ENCODE data around the gene HOXC12. TPM values are rescaled to one million over a fixed set of nuclear protein-coding genes. Genes with fewer than 3 reads are reported as not detected.
A peak's percentile ranks its signal among the peaks of the same experiment; 100 is the strongest.

Gene HOXC12
- total RNA-seq, 1 donor: under 0.01 TPM

DNA sequence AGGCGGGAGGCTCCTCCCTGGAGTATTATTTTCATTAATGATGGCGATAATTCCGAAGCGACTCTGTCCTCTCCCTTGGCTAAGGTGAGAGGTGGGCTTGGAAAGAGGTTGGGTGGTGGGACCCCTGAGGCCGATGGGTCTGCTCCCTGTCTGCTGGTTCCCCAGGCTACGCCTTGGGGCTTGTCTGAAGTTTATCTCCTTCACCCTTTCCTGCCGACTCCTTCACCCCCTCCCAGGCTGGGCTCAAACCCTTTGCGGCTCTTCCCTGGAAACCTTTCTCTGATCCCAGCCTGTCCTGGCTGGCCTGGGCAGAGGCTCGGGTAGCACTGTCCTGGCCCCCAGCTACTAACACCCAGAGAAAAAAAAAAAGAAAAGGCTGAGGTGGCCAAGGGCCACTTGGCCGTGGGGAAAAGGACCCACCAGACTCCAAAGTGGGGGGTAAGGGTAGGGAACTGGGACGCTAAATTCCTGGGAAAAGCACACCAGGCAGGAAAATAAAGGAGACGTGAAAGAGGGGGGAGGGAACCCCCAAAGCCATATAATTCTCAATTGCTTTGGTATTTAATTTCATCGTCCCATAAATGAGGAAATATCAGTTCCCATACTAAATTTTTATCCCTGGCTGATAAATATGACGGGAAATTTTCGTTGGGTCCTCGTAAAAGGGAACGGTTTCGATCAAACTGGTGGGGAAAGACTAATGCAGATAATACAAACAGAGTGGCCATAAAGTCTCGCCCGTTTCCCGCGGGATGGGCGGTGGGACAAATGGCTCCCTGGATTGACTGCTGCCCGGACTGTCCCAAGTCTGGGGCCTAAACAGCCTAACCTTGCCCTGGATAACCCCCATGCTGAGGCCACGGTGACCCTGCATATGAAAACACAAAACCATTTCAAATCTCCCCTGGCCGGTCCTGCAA lies 28.2 kb downstream of the HOXC12 start:
- TF ChIP-seq, protein P1, sequence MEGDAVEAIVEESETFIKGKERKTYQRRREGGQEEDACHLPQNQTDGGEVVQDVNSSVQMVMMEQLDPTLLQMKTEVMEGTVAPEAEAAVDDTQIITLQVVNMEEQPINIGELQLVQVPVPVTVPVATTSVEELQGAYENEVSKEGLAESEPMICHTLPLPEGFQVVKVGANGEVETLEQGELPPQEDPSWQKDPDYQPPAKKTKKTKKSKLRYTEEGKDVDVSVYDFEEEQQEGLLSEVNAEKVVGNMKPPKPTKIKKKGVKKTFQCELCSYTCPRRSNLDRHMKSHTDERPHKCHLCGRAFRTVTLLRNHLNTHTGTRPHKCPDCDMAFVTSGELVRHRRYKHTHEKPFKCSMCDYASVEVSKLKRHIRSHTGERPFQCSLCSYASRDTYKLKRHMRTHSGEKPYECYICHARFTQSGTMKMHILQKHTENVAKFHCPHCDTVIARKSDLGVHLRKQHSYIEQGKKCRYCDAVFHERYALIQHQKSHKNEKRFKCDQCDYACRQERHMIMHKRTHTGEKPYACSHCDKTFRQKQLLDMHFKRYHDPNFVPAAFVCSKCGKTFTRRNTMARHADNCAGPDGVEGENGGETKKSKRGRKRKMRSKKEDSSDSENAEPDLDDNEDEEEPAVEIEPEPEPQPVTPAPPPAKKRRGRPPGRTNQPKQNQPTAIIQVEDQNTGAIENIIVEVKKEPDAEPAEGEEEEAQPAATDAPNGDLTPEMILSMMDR (IDR thresholded peaks at IDR 0.05; ENCODE audit: insufficient read depth, low read depth, low read length): no peak
- H3K4me3 ChIP-seq (ENCODE audit: low read depth, low read length): peak overlapping the region; percentile 12

GRCh38 chr12:53983568-53983949 lies 28.9 kb downstream of the HOXC12 start:
- H3K4me3 ChIP-seq (ENCODE audit: low read depth, low read length): peak overlapping the region; percentile 12
- TF ChIP-seq, protein P1 (IDR thresholded peaks at IDR 0.05; ENCODE audit: insufficient read depth, low read depth, low read length): no peak
- DNase-seq (ENCODE audit: low read depth): no peak

More for the DNA sequence above, 28.2 kb downstream of the HOXC12 start:
- no peak for DNase-seq (ENCODE audit: low read depth)

GRCh38 chr12:53983950-53984572 lies 29.4 kb downstream of the HOXC12 start:
- TF ChIP-seq, protein P1 (IDR thresholded peaks at IDR 0.05; ENCODE audit: insufficient read depth, low read depth, low read length): no peak
- DNase-seq (ENCODE audit: low read depth): no peak

GRCh38 chr12:53984901-53985691 lies 30.4 kb downstream of the HOXC12 start, which contains the start of gene HOXC10:
TSS of gene HOXC10 (plus strand) at chr12:53985146. CDS start at chr12:53985260, 114 bp downstream.
- TF ChIP-seq, protein P1 (IDR thresholded peaks at IDR 0.05; ENCODE audit: insufficient read depth, low read depth, low read length): peak; percentile 82
- peak within 1 kb of the TSS; percentile 64 for H3K4me3 ChIP-seq (ENCODE audit: low read depth, low read length)
- DNase-seq (ENCODE audit: low read depth): peak; percentile 96

More at GRCh38 chr12:53983950-53984572, 29.4 kb downstream of the HOXC12 start:
- no peak overlapping the region for H3K4me3 ChIP-seq (ENCODE audit: low read depth, low read length)

GRCh38 chr12:53985692-53985993 lies 30.9 kb downstream of the HOXC12 start:
- peak overlapping the region; percentile 64 for H3K4me3 ChIP-seq (ENCODE audit: low read depth, low read length)
- TF ChIP-seq, protein P1 (IDR thresholded peaks at IDR 0.05; ENCODE audit: insufficient read depth, low read depth, low read length): no peak
- no peak for DNase-seq (ENCODE audit: low read depth)

GRCh38 chr12:53985994-53986685 lies 31.4 kb downstream of the HOXC12 start:
- TF ChIP-seq, protein P1 (IDR thresholded peaks at IDR 0.05; ENCODE audit: insufficient read depth, low read depth, low read length): no peak
- H3K4me3 ChIP-seq (ENCODE audit: low read depth, low read length): peak overlapping the region; percentile 64
- no peak for DNase-seq (ENCODE audit: low read depth)
